ENCODE data around the gene VPS13D.
A peak's percentile ranks its signal among the peaks of the same experiment; 100 is the strongest.
"Not testable (repeated sequence)": the region's sequence is repeated elsewhere in the genome, so short reads cannot be mapped to it uniquely, and the experiment has no call there.

The VPS13D gene

DNA sequence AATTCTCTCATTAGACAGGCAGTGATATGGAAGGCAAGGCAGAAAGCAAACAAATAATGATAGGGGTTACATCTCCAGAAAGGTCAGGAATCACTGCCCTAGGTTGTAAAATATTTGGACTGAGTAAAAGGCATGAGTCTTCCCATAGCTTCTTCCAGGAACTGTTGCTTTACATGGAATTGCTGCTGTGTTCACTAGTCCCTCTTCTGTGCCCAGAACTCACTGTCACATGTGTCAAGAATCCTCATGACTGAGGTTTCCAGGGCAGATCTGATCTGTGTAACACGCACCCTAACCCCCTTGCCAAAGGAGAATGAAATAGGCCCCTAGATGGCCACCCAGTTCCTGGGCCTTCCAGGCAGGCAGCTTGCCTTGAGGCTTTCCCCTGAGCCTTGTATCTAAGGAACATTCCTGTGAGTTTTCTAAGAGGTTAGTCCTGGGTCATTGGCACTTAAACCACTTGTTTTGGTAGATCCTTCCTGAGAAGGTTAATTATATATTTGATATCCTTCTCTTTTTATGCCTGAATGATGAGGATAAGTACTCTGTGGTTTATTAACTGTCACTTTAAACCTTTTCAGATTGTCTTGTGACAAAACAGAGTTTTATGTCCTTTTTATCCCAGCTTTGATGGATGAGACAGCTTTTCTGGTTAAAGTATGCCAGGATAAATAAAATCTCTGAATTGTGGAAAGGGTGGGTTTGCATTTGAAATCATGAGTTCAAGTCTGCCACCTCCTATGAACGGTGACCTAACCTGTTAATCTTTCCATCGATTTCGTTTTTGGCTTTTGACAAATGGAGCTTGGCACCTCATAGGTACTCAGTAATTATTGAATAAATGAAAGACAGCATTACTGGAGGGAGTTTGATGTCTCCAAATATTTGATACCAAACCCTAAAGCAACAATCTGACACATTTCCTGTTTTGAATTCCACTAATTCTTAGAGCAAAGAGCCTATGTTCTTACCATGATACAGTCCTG lies 224.9 kb downstream of the VPS13D start:
- DNase-seq: no peak

DNA sequence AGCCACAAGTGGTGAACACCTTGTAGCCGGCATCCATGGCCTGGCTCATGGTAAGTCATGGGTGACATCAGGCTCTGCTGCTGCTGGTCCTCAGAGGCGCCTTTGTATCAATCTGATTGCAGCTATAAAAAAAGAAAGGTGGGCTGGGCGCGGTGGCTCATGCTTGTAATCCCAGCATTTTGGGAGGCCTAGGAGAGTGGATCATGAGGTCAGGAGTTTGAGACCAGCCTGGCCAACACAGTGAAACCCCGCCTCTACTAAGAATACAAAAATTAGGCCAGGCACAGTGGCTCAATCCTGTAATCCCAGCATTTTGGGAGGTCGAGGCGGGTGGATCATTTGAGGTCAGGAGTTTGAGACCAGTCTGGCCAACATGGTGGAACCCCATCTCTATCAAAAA lies 226.3 kb downstream of the VPS13D start:
- not testable (repeated sequence) for DNase-seq

DNA sequence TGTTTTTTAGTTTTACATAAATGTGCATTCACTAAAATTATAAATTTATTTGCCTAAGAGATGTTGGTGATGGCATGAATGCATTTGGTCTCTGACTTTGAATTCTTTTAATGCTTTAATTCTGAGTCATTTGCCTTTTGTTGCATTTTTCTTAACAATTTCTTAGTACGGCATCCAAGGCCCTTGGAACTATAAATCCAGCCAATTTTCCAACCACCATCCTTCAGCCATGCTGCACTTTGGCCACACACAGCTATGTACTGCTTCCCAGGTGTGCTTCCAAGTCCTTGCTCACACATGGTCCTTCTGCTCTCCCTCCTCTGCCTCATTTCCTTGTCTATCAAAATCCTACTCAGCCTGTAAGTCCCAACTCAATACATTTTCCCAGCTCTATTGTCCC lies 227.1 kb downstream of the VPS13D start:
- DNase-seq: no peak

DNA sequence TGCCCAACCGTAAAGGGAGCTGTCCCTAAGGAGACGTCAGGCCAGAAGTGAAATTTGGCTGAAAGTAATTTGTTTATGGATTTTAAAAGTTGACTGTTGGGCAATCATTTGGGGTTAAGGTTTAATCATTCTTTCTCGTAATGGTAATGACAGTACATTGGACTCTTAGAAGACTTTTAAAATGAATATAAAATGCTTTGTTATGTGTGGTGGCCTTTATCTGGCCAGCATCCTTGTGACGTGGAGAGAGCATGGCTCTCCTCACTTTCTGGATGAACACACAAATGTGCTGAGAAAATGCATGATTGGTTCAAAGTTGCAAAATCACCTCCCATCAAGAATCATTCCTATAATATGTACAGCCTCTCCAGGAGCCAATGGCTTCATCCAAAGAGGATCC lies 227.9 kb downstream of the VPS13D start:
- no peak for DNase-seq

DNA sequence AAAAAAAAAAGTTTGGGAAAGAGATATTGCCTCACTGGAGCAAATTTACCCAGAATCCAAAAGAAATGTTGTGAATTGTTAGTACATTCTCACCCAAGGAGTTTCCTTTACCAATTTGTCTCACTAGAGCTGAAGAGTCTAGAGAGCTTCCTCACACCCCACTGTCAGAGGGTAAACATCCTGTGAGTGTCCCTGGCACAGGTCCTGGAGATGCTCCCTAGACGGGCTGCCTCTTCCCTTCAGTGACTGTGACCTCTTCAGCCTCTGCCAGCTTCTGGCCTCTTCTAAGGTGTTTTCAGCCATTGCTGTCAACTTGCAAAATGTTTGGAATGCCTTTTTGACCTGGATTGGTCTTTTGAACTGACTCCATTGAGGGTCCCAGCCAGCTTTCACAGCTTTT lies 228.7 kb downstream of the VPS13D start:
- DNase-seq: no peak

DNA sequence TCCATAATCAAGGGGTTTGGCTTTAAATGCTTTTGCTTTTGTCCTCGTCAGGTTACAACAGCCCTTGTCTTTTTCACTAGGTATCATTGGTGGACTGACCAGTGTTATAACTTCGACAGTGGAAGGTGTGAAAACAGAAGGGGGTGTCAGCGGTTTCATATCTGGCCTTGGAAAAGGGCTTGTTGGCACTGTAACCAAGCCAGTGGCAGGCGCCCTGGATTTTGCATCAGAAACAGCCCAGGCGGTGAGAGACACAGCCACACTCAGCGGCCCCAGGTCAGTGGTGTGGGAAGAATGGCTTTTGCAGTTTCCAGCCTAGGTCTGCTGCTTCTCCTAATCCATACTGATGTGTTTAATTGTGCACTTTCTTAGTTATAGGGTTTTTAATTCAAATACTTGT lies 230.3 kb downstream of the VPS13D start:
- DNase-seq: no peak

DNA sequence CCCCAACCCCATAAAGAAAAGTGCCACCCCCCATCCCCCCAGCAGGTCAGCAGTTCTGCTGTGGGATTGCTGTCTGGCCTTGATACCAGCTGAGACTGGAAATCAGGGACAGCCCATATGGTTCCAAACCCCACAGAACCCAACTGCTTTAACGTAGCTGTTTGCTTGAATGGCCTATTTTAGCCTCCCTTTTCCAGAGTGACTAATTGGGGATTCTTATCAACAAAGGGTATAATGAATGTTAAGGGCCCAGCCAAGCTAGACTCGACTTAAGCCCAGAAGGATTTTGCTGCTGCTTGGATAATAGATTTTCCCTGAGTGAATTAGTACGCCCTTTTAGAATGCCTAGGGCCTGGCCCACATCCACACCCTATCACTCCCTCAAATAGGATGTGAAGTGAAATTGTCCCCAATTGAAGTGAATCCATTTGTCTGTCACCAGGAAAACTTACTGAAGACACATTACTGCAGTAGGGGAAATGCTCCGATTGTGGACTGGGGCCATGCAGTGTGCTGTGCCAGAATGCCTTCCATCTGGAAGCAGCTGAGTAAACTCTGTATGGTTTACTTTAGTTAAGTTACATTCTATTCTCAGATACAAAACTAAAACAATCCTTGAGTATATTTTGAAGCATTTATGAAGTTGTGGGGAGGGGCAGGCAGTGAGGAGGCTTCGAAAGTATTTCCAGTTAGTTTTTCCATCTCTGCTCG lies 231.2 kb downstream of the VPS13D start:
- DNase-seq: no peak

DNA sequence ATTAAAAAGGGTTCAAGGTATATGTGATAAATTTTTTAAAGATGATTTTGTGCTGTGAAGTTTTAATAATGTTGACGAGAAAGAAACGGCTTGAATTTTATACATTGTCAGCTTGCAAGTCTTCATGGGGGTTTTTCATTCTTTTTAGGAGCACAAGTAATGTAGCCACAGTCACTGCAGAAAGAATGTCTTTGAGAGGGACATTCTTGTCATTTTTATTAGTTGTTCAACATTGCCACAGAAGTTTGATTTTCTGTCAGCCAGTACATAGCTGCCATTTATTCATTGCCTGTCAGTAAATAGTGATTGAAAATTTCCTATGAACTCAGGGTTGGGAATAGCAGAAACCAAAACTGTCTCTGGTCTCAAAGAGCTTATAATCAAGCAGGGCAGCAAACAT lies 231.9 kb downstream of the VPS13D start:
- no peak for DNase-seq

DNA sequence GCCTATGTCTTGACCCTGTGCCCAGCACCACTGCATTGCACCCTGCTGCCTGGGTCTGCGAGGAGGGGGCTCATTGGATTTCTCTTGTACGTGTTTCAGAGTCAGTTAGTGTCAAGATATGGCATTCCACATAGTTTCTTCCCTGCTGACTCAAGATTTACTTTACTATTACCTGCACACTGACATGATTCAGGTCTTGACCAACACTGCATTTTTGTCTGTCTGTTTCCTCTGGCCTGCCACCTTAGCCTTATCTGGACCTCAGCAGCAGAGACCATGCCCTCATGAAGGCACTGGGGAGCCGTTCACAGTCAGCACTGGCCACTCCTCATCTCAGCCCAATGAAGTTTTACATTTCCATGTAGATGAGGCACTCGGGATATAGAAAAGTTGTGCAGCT lies 232.8 kb downstream of the VPS13D start:
- no peak for DNase-seq

DNA sequence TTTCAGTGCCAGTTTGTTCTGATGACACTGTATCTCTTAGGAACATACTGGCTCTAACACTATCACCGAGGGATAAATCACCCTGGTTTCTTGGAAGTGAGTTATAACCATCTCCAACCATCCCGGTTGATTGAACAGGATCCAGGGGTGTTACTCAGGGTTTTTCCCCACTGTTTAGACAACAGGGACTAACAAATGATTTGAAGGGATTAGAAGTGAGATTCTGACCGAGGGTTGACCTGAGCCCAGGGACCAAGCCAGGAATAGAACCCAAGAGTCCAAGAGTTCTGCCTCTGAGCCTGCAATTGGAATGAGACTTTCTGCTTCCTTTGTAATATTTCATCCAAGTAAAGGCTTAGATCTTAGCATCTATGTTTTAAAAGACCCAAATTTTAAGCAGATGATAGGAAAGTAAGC lies 234.2 kb downstream of the VPS13D start:
- no peak for DNase-seq

DNA sequence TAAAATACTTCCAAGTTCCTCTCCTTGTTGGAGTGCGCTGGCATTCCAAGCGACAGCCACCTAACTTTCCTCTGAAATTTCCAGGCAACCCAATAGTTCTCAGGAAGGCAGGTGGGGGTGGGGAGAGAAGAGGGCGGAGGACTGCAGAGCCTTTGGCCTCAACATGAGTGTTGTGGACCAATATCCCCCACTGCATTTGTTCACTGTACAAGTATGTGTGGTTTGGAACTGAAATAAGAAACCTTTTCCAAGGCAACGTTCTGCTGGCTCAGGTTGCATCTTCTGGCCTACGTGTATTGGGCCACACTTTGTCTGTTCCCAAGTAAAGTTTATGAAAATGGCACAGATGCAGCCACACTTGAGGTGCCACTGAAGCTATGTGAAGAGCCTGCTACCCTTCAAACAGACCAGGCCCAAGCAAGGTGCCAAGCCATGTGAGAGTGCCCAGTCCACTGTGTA lies 234.8 kb downstream of the VPS13D start:
- DNase-seq: no peak

DNA sequence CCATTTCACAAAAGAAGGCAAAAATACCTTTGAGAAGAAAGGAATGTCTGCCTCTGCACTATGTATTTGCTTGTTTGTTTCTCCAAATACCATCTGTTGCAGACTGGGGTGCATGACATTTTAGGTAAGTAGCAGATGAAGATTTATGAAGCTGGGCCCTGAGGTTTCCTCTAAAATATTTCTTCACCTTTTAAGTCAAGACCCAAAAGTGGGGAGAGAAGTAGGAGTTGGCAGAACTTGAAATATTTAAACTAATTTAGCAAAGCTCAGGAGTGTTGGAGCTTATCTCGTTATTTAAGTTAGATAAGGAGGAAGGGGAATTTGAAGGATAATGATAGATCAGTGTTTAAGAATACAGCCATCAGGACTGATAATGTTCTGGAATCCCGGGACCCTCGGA lies 235.3 kb downstream of the VPS13D start:
- no peak for DNase-seq

DNA sequence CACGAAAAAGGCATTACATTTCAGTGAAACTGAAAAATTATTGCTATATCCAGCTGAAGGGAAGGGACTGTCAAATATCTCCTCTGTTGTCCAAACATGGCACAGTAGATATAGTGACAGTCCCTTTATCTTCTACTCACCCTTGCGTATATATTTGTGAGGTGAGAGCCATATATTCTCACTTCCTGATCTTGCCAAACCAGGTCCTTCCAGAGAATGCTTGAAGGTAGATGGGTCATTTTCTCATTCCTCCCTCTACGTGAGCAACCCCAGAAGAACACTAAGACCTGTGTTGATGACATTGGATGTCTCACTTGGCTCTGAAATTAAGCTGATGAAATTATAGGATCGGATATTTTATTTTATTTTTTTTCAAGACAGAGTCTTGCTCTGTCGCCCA lies 237.0 kb downstream of the VPS13D start:
- no peak for DNase-seq

DNA sequence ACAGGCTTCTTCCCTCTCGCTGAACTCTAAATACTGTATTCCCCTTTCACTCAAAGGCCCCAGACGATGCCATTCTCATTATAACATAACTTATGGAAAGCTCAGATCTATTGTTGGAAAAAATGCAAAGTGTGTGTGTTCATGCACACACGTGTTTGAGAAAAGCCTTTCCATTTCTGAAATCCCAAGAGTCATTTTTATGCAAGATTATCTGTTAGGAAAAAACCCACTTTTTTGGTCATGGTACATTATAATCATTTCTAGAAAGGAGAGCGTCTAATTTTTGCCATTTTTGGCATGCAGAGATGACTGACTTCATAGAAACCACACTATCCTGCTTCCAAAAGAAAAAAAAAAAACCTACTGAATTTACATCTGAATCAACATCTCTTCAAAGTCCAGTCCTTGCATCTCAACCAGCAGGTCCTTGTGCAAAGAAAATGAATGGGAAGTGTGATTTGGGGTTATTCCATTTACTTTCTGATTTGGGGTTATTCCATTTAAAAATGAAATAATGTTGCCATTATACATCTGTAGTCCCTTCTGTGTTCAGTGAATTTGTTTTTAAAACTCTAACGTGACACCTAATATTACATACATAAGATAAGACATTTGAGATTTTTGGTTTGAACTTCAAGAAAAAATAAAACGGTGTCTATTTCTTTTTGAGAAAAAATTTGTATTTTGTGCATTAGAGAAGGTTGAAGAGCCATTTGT lies 237.9 kb downstream of the VPS13D start:
- no peak for DNase-seq

DNA sequence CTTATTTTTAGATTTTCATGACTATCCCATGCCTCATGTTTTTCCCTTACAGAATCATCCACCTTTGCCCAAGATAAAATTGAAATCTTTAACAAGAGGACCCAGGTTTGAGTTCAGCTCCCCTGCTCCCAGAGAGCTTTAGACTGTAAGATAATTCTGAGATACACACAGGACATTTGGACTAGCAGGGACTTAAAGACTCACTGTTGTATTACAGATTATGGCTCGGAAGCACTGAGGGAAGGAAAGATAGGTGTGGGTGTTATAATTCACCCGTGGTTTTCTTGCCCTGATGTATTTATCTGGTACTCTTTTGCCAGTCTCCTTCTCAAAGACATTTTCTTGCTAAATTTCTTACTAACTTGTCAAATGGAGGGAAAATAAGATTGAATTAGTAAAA lies 238.5 kb downstream of the VPS13D start:
- DNase-seq: no peak

DNA sequence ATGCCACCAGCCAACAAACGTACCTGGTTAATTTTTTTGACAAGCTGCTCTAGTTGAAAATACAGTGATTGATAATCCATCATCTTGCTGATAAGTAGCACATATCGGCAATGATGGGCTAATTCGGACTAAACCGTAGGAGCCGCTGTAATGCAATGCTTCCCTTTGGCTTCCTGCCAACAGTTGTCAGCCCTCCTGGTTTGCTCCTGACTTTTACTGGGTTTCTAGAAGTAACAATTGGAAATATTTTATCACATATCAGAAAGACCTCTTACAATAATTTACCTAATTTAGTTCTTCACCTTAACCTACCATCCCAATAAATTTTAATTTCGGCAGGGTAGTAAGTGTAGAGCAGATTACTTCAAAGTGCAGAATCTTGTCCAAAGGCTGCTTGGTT lies 239.7 kb downstream of the VPS13D start:
- no peak for DNase-seq

DNA sequence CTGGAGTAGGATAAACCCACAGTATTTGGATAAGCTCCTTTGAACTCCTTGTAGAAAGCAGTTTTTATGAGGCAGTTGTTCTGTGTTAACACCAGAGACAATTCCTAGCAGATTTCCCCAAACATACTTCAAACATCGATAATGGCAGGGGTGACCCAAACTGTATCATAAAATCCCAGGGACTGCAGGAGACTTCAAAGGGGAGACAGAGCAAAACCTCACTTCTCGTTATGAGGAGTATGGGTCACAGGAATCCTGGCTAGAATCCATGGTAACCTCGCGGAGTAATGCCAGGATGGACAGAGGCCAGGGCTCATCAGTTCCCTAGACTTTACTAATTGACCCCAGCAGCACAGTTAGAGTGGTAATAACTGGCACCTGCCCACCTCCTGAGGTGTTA lies 240.2 kb downstream of the VPS13D start:
- DNase-seq: no peak

DNA sequence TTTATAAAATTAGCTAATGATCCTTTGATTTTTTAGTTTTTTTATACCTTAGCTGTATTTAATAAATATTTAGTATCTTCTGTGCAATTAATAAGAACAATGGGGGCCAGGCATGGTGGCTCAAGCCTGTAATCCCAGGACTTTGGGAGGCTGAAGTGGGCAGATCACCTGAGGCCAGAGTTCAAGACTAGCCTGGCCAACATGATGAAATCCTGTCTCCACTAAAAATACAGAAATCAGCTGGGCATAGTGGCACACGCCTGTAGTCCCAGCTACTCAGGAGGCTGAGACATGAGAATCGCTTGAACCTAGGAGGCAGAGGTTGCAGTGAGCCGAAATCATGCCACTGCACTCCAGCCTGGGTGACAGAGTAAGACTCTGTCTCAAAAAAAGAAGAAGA lies 241.1 kb downstream of the VPS13D start:
- DNase-seq: not testable (repeated sequence)

DNA sequence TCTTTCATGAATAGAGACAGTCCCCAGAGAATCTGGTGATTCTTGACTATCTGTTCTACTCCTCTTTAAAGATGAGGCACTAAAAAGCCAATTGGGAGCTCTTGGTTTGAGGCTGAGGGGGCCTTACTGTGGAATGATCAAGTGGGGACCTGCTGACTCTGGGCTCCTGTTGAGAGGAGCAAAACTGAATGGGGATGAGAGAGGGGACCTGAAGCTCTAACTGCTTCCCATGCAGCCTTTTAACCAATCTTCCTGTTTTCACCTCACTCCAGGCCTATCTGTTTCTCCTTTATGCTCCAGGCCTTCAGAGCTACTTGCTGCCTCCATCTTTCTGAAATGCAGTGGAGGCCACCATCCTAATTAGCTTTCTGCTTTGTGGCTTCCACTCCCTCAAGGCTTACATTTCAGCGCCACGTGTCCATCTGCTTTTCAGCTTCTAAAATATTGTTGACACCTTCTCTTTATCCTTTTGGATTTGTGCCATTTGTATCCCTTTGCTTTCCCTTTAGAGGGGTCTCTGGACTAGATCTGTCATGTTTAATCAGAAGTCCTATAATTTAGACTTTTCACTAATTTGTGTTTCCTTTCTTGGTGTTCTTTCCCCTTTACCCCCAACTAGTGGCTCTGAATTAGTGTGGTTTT lies 242.4 kb downstream of the VPS13D start:
- no peak for DNase-seq

DNA sequence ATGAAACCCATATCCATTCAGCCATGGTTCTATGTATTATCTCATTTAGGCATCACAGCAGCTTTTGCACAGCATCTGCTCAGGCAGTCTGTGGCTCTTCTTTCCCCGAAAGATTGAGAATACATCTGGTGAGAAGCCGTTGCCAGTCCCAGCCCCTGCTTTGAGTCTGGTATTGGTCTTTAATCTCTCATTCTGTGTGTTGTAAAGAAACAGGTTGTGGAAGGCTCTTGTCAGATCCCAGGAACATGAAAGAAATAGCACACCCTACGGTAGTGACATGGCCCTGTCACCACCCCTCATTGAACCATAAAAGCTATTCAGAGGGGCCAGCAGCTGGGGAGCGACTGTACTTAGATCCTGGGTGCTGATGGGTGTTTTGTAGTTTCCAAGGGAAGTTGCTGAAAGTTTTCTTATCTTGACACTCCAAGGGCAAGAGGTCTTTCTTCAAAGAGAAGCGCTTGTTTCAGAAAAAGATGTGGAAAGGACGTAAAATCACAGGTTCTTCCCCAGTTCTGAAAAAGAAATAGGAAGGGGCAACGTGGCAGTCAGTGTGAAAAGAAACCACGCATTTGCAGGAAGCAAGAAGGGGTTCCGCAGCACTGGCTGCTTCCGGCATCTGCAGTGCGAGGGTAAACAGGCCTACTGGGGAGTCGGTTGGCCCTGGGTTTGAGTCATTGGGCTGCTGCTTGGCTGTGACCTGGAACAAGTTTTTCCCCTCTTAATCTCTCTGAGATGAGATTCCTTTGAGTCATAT lies 243.1 kb downstream of the VPS13D start:
- DNase-seq: peak; percentile 63

DNA sequence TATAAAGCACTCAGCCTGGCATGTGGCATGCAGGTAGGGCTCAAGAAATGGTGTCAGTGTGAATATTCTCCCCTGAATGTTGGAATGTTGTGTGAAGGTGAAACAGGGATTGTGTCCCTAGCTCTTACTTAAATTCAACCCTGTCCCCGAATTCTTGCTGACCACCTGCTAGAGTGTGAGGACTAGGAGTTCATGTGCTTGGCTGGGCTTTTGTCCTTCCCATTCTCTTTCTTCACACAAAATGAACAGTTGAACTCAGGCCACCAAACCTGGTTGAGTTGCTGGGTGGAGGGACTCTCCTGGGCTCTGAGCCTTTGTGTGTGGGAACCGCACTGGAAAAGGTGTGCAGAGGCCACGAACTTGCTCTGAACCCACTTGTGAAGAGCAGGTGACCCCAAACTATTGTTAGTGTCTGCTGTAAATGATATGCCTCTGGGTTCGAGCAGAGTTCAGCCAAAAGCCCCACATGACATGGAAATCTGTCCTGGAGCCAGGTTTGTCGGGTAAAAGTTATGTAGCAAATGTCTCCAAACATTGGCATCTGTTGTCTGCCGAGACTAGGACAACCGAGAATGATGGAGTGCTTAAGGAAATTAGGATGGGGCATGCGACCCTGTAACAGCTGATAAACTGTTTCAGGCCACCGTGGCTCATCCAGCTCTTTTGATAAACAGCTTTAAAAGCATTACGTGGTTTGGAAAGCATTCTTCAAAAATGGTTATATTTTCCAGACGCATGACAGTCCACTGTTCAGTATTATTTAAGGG lies 243.9 kb downstream of the VPS13D start:
- no peak for DNase-seq
